ENCODE data around the gene DUSP1. TPM values are rescaled to one million over a fixed set of nuclear protein-coding genes. Genes with fewer than 3 reads are reported as not detected.
A peak's percentile ranks its signal among the peaks of the same experiment; 100 is the strongest.

DUSP1 gene
- total RNA-seq (ENCODE audit: low replicate concordance) = 4.2 and 12.8 TPM in 2 replicates

DNA sequence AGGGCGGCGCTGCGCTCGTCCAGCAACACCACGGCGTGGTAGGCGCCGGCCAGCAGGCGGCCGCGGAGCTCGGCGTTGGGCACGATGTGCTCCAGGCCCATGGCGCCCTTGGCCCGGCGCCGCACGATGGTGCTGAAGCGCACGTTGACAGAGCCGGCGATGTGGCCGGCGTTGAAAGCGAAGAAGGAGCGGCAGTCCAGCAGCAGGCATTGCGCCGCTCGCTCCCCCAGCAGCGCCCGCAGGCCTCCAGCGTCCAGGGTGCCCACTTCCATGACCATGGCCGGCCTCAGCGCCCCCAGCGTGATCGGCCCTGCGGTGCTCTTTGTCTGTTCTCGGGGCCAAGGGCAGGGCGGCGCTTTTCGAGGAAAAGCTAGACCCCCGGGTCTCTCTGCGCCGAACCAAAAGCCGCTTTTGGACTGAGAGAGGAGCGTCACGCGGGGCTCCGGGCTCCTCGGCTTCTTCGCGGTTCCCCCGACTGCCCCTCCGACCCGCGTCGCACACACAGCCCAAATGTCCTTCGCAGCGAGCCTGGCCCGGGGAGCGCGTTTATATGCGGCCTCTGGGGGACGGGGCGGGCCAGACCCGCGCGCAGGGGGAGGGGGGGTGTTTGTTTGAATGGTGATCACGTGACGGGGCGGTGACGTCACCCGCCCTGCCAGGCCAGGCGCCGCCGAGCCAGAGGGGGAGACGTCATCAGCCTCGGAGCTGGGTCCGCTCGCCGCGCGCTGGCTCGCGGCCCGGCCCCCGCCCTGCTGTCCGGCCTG lies at the start of gene DUSP1:
Gene DUSP1, minus strand, starts transcription at position 521 of the 764 bp plus-strand sequence. Its CDS starts 243 bp downstream, at position 278.
- TF ChIP-seq, protein P1, sequence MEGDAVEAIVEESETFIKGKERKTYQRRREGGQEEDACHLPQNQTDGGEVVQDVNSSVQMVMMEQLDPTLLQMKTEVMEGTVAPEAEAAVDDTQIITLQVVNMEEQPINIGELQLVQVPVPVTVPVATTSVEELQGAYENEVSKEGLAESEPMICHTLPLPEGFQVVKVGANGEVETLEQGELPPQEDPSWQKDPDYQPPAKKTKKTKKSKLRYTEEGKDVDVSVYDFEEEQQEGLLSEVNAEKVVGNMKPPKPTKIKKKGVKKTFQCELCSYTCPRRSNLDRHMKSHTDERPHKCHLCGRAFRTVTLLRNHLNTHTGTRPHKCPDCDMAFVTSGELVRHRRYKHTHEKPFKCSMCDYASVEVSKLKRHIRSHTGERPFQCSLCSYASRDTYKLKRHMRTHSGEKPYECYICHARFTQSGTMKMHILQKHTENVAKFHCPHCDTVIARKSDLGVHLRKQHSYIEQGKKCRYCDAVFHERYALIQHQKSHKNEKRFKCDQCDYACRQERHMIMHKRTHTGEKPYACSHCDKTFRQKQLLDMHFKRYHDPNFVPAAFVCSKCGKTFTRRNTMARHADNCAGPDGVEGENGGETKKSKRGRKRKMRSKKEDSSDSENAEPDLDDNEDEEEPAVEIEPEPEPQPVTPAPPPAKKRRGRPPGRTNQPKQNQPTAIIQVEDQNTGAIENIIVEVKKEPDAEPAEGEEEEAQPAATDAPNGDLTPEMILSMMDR (IDR thresholded peaks at IDR 0.05) = peak; percentile 57
- no peak for TF ChIP-seq EZH2phosphoT487 (IDR thresholded peaks at IDR 0.05)
- no peaks in the 10 kb centered on the region for H3K36me3 ChIP-seq
- H3K4me2 ChIP-seq = peak within 1 kb of the TSS; percentile 96
- H4K20me1 ChIP-seq (ENCODE audit: low read depth) = peaks cover 9% of the 10 kb centered on the region
- H3K27me3 ChIP-seq = peaks cover 55% of the 10 kb centered on the region
- no peaks in the 10 kb centered on the region for H3K9me3 ChIP-seq (ENCODE audit: low read depth)
- H3F3A ChIP-seq (ENCODE audit: low read depth) = peaks cover 20% of the 10 kb centered on the region
- Mint-ChIP-seq H3K27ac (peak within 1 kb of the TSS; percentile 94), H3K4me1 (peaks cover 51% of the 10 kb centered on the region), H3K36me3 (peaks cover 16% of the 10 kb centered on the region), H3K4me3 (peak within 1 kb of the TSS; percentile 98), H3K27me3 (ENCODE audit: insufficient read depth, low read depth) (peaks cover 9% of the 10 kb centered on the region), H3K9me3 (peaks cover 3% of the 10 kb centered on the region)
- peak within 1 kb of the TSS; percentile 31 for H3K9ac ChIP-seq
- peaks cover 4% of the 10 kb centered on the region for H3K4me1 ChIP-seq
- H3K27ac ChIP-seq = peak within 1 kb of the TSS; percentile 34
- DNase-seq (ENCODE audit: low spot score) = peak; percentile 98
- H3K79me2 ChIP-seq (ENCODE audit: low read depth) = no peaks in the 10 kb centered on the region
- H3K4me3 ChIP-seq = peak within 1 kb of the TSS; percentile 62
- H2AFZ ChIP-seq (replicated peaks) = peak within 1 kb of the TSS; percentile 79

DNA sequence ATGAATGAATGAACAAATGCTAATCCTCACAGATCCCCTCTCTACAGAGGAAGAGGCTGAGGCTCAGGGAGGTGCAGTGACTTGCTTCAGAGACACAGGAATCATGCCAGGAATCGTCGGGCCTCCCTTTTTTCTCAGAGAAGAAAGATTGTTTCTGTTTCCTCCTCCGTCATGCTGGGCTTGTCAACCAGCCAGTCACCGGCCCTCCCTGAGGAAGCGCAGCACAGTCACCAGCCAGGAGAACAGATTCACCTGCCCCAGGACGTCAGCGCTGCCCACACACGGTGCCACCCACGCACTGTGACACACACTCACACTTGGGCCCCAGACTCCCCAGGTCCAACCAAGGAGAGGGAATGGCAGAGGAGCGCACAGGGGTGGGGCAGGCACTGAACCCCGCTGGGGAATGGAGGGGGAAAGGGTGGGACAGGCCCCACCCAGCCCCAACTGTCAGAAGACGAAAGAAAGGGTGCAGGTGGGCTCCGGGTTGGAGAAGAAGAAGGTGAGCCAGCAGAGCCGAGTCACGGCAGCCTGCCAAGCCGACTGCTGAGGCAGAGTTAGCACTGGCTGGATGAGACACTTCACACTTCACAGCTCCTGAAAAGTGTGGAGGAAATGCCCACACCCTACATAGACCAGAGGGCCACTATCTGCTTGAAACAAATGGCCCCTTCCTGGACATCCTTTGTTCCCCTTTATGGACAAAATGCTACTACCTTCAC lies 49.2 kb upstream of the DUSP1 start:
- no peak overlapping the region for H3K27ac ChIP-seq
- H3F3A ChIP-seq (ENCODE audit: low read depth) = no peaks in the 10 kb centered on the region
- H3K4me1 ChIP-seq = no peaks in the 10 kb centered on the region
- Mint-ChIP-seq H3K4me1 (peaks cover 13% of the 10 kb centered on the region), H3K27me3 (ENCODE audit: insufficient read depth, low read depth) (peaks cover 17% of the 10 kb centered on the region), H3K9me3 (peaks cover 5% of the 10 kb centered on the region), H3K27ac (no peak overlapping the region), H3K36me3 (no peaks in the 10 kb centered on the region), H3K4me3 (no peak overlapping the region)
- H4K20me1 ChIP-seq (ENCODE audit: low read depth) = no peaks in the 10 kb centered on the region
- H3K27me3 ChIP-seq = no peaks in the 10 kb centered on the region
- H3K4me2 ChIP-seq = no peak overlapping the region
- no peaks in the 10 kb centered on the region for H3K79me2 ChIP-seq (ENCODE audit: low read depth)
- no peak for DNase-seq (ENCODE audit: low spot score)
- H3K36me3 ChIP-seq = no peaks in the 10 kb centered on the region
- H3K9ac ChIP-seq = no peak overlapping the region
- TF ChIP-seq EZH2 (IDR thresholded peaks at IDR 0.05) (no peak), EZH2phosphoT487 (IDR thresholded peaks at IDR 0.05) (no peak)
- TF ChIP-seq, protein P1 (IDR thresholded peaks at IDR 0.05) = no peak
- no peaks in the 10 kb centered on the region for H3K9me3 ChIP-seq (ENCODE audit: low read depth)
- no peak overlapping the region for H3K4me3 ChIP-seq
- H2AFZ ChIP-seq (replicated peaks) = no peak overlapping the region

DNA sequence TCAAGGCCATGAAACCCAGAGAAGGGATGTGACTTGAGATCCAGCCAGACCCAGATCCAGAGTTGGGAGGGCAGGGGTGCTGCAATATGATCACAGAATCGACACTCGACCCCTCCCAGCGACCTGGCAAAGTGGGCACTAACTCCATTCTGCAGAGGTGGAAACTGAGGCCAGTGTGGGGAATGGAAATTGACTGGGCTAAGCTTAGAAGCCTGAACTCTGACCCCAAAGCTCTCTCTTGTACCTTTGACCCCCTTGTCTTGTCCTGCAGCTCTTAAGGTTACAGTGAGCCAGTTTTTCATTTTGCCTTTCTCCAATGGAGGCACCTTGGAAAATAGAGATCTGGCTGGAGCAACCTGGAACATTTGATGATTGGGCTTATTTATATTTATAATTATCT lies 48.6 kb upstream of the DUSP1 start:
- Mint-ChIP-seq H3K4me1 (peaks cover 13% of the 10 kb centered on the region), H3K9me3 (peaks cover under 1% of the 10 kb centered on the region), H3K36me3 (no peaks in the 10 kb centered on the region), H3K27ac (no peak overlapping the region), H3K27me3 (ENCODE audit: insufficient read depth, low read depth) (peaks cover 17% of the 10 kb centered on the region), H3K4me3 (no peak overlapping the region)
- Histone ChIP-seq H3K9me3 (ENCODE audit: low read depth) (no peaks in the 10 kb centered on the region), H3K4me2 (no peak overlapping the region), H3K27ac (no peak overlapping the region), H3K79me2 (ENCODE audit: low read depth) (no peaks in the 10 kb centered on the region), H3K9ac (no peak overlapping the region), H3F3A (ENCODE audit: low read depth) (no peaks in the 10 kb centered on the region), H3K4me1 (no peaks in the 10 kb centered on the region), H3K36me3 (no peaks in the 10 kb centered on the region), H3K4me3 (no peak overlapping the region), H3K27me3 (no peaks in the 10 kb centered on the region), H2AFZ (replicated peaks) (no peak overlapping the region), H4K20me1 (ENCODE audit: low read depth) (no peaks in the 10 kb centered on the region)
- no peak for TF ChIP-seq EZH2 (IDR thresholded peaks at IDR 0.05)
- TF ChIP-seq, protein P1 (IDR thresholded peaks at IDR 0.05) = no peak
- TF ChIP-seq EZH2phosphoT487 (IDR thresholded peaks at IDR 0.05) = no peak
- DNase-seq (ENCODE audit: low spot score) = no peak

All from neural progenitor cell (in vitro differentiated cells).